Measurements from ENCODE around the gene TMEM109.

DNA sequence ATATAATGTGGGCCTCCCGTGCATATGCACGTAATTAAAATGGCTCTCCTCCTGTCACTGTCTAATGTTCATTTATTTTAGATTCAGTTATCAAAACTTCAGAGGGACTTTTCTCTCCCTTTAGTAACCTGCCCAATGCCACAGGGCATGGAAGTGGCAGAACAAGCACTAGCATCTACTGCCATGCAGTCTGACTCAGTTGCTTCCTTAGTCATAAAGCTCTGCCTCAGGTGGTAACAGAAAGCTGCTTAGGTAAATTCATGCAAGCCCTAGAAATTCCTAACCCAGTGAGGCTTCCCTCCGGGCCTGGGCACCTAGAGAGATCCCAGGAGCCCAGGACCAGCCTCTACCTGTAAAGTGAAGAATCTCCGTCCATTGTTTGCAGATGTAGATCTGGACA is 16.5 kb upstream of the TMEM109 start:
- TF ChIP-seq, protein P1, sequence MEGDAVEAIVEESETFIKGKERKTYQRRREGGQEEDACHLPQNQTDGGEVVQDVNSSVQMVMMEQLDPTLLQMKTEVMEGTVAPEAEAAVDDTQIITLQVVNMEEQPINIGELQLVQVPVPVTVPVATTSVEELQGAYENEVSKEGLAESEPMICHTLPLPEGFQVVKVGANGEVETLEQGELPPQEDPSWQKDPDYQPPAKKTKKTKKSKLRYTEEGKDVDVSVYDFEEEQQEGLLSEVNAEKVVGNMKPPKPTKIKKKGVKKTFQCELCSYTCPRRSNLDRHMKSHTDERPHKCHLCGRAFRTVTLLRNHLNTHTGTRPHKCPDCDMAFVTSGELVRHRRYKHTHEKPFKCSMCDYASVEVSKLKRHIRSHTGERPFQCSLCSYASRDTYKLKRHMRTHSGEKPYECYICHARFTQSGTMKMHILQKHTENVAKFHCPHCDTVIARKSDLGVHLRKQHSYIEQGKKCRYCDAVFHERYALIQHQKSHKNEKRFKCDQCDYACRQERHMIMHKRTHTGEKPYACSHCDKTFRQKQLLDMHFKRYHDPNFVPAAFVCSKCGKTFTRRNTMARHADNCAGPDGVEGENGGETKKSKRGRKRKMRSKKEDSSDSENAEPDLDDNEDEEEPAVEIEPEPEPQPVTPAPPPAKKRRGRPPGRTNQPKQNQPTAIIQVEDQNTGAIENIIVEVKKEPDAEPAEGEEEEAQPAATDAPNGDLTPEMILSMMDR (IDR thresholded peaks at IDR 0.05): no peak
- no peak for TF ChIP-seq POLR2A (IDR thresholded peaks at IDR 0.05)
